Endothelial cell of umbilical vein (primary cell): ENCODE data around the gene LAG3.

ENCODE experiments used
- EZH2 ChIP-seq: IDR thresholded peaks from 2 replicates; pipeline ENCODE4 v1.6.1; 2012; ENCODE audit warnings: borderline replicate concordance, low read depth, mild to moderate bottlenecking, moderate library complexity, low read length, inconsistent platforms; ENCODE audit not compliant: severe bottlenecking
- FOS ChIP-seq: IDR thresholded peaks from 2 replicates; pipeline ENCODE4 v1.6.1; 2011; ENCODE audit warnings: mild to moderate bottlenecking, low read length, moderate library complexity, borderline replicate concordance; ENCODE audit not compliant: insufficient read depth
- GATA2 ChIP-seq: IDR thresholded peaks from 2 replicates; pipeline ENCODE4 v1.7.0; 2011; ENCODE audit warnings: low read depth, mild to moderate bottlenecking, moderate library complexity, mixed read lengths, low read length; ENCODE audit not compliant: insufficient read length, insufficient read depth
- JUN ChIP-seq: IDR thresholded peaks from 2 replicates; pipeline ENCODE4 v1.6.1; 2011; ENCODE audit warnings: borderline replicate concordance, low read depth; ENCODE audit not compliant: insufficient read length, insufficient read depth
- MYC ChIP-seq: IDR thresholded peaks from one replicate; pipeline ENCODE4 v1.6.1; 2011; ENCODE audit warnings: mild to moderate bottlenecking, low read depth, low read length
- POLR2A ChIP-seq: IDR thresholded peaks from 2 replicates; pipeline ENCODE4 v1.6.1; 2012; ENCODE audit warnings: low read depth, mild to moderate bottlenecking, control low read depth, low read length
- POLR2AphosphoS5 ChIP-seq: IDR thresholded peaks from 2 replicates; pipeline ENCODE4 v1.6.1; 2012; ENCODE audit warnings: low read depth, mild to moderate bottlenecking, control low read depth, low read length, moderate library complexity; ENCODE audit not compliant: insufficient read depth
- TF ChIP-seq, protein P1 (sequence below): IDR thresholded peaks from 2 replicates; pipeline ENCODE4 v1.6.1; 2011; ENCODE audit not compliant: insufficient read depth, insufficient read length
- TF ChIP-seq, protein P2 (sequence below), 2 donors: IDR thresholded peaks; 1 replicate in 1 of 2; 2 replicates in 1 of 2; pipeline ENCODE4 v1.5.1; 2011; ENCODE audit warnings: low read length in 2 of 2, mild to moderate bottlenecking in 2 of 2, moderate library complexity in 2 of 2, control low read depth in 1 of 2, inconsistent platforms in 1 of 2, low read depth in 1 of 2; ENCODE audit not compliant: insufficient read depth in 1 of 2; ENCODE audit errors: extremely low read depth in 1 of 2

GRCh38 chr12:6765048-6765633 lies 7.2 kb upstream of the LAG3 start:
- TF ChIP-seq, protein P1, sequence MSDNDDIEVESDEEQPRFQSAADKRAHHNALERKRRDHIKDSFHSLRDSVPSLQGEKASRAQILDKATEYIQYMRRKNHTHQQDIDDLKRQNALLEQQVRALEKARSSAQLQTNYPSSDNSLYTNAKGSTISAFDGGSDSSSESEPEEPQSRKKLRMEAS = no peak
- TF ChIP-seq, protein P2, sequence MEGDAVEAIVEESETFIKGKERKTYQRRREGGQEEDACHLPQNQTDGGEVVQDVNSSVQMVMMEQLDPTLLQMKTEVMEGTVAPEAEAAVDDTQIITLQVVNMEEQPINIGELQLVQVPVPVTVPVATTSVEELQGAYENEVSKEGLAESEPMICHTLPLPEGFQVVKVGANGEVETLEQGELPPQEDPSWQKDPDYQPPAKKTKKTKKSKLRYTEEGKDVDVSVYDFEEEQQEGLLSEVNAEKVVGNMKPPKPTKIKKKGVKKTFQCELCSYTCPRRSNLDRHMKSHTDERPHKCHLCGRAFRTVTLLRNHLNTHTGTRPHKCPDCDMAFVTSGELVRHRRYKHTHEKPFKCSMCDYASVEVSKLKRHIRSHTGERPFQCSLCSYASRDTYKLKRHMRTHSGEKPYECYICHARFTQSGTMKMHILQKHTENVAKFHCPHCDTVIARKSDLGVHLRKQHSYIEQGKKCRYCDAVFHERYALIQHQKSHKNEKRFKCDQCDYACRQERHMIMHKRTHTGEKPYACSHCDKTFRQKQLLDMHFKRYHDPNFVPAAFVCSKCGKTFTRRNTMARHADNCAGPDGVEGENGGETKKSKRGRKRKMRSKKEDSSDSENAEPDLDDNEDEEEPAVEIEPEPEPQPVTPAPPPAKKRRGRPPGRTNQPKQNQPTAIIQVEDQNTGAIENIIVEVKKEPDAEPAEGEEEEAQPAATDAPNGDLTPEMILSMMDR (IDR thresholded peaks at IDR 0.05; ENCODE audit: extremely low read depth in 1 of 2, insufficient read depth in 1 of 2, low read depth in 1 of 2, low read length in 2 of 2) = no peak
- TF ChIP-seq POLR2AphosphoS5 (no peak), EZH2 (no peak), FOS (no peak), POLR2A (no peak), JUN (no peak), GATA2 (no peak), MYC (no peak)
